ENCODE data around the gene SCAMP1.

The SCAMP1 gene

GRCh38 chr5:78486218-78486617 is 125.8 kb downstream of the SCAMP1 start:
- DNase-seq (ENCODE audit: extremely low read depth, low read depth) = no peak
- no peak for TF ChIP-seq CTCF (IDR thresholded peaks at IDR 0.05; ENCODE audit: low read depth, low read length)

GRCh38 chr5:78487846-78488245 is 127.4 kb downstream of the SCAMP1 start:
- TF ChIP-seq CTCF (IDR thresholded peaks at IDR 0.05; ENCODE audit: low read depth, low read length) = no peak

GRCh38 chr5:78490709-78491485 is 130.5 kb downstream of the SCAMP1 start:
- no peak for DNase-seq (ENCODE audit: extremely low read depth, low read depth)
- no peak for TF ChIP-seq CTCF (IDR thresholded peaks at IDR 0.05; ENCODE audit: low read depth, low read length)

More at GRCh38 chr5:78487846-78488245, 127.4 kb downstream of the SCAMP1 start:
- no peak for DNase-seq (ENCODE audit: extremely low read depth, low read depth)

GRCh38 chr5:78492224-78492623 is 131.8 kb downstream of the SCAMP1 start:
- no peak for TF ChIP-seq CTCF (IDR thresholded peaks at IDR 0.05; ENCODE audit: low read depth, low read length)
- DNase-seq (ENCODE audit: extremely low read depth, low read depth) = no peak

- no peak for TF ChIP-seq CTCF (IDR thresholded peaks at IDR 0.05; ENCODE audit: low read depth, low read length)
- DNase-seq (ENCODE audit: extremely low read depth, low read depth) = no peak
Measured at GRCh38 chr5:78492650-78493049, 132.2 kb downstream of the SCAMP1 start.

- no peak for DNase-seq (ENCODE audit: extremely low read depth, low read depth)
Measured at GRCh38 chr5:78495800-78496199, 135.4 kb downstream of the SCAMP1 start.

More at GRCh38 chr5:78495800-78496199, 135.4 kb downstream of the SCAMP1 start:
- no peak for TF ChIP-seq CTCF (IDR thresholded peaks at IDR 0.05; ENCODE audit: low read depth, low read length)

Measured in AG09319 (cell line).